HFF-Myc (cell line): ENCODE measurements around the gene NELL1.

ENCODE experiments used
- DNase-seq: peaks from one replicate; pipeline ENCODE4 v3.0.0-alpha.2; 2011; ENCODE audit warnings: low read depth; ENCODE audit errors: extremely low read depth
- H3K4me3 ChIP-seq: replicated peaks from 2 replicates; pipeline ENCODE4 v1.5.1; 2011; ENCODE audit warnings: low read depth, mild to moderate bottlenecking, control low read depth, low read length
- CTCF ChIP-seq: IDR thresholded peaks from 2 replicates; pipeline ENCODE4 v1.5.1; 2012; ENCODE audit warnings: mild to moderate bottlenecking, low read depth, low read length, control low read depth; ENCODE audit errors: missing control alignments

NELL1 gene

GRCh38 chr11:21198498-21198897 lies 529.1 kb downstream of the NELL1 start:
- H3K4me3 ChIP-seq = no peak overlapping the region
- TF ChIP-seq CTCF = no peak
- no peak for DNase-seq

GRCh38 chr11:21205205-21205604 lies 535.8 kb downstream of the NELL1 start:
- DNase-seq = no peak
- no peak for TF ChIP-seq CTCF
- no peak overlapping the region for H3K4me3 ChIP-seq

GRCh38 chr11:21225860-21226259 lies 556.5 kb downstream of the NELL1 start:
- no peak for DNase-seq

GRCh38 chr11:21229224-21229623 lies 559.8 kb downstream of the NELL1 start:
- DNase-seq = no peak
- no peak overlapping the region for H3K4me3 ChIP-seq
- TF ChIP-seq CTCF = no peak

More at GRCh38 chr11:21225860-21226259, 556.5 kb downstream of the NELL1 start:
- H3K4me3 ChIP-seq = no peak overlapping the region
- no peak for TF ChIP-seq CTCF

- H3K4me3 ChIP-seq = no peak overlapping the region
- no peak for TF ChIP-seq CTCF
- no peak for DNase-seq
These were observed 580.8 kb downstream of the NELL1 start for GRCh38 chr11:21250196-21250595.

- no peak for TF ChIP-seq CTCF
- no peak overlapping the region for H3K4me3 ChIP-seq
- no peak for DNase-seq
These were observed 584.7 kb downstream of the NELL1 start for GRCh38 chr11:21254055-21254454.

- H3K4me3 ChIP-seq = no peak overlapping the region
- no peak for DNase-seq
- TF ChIP-seq CTCF = no peak
These were observed 585.4 kb downstream of the NELL1 start for GRCh38 chr11:21254790-21255189.
